Gastroesophageal sphincter (tissue), 4 donors: ENCODE data around the gene CYP46A1. TPM values are rescaled to one million over a fixed set of nuclear protein-coding genes. Genes with fewer than 3 reads are reported as not detected.

Experiments
- ATAC-seq: fragments of 150-250 bp; one replicate; pipeline ENCODE4 v1.9.1; 2016; ENCODE audit warnings: mild to moderate bottlenecking, moderate library complexity
- H3K27ac ChIP-seq, 4 donors: fragments of 200-600 bp; sonication (generic) in 3 of 4; 1 replicate in 3 of 4; 2 replicates in 1 of 4; pipeline ENCODE4 v1.5.1; 2016 to 2019
- H3K27me3 ChIP-seq: fragments of 200-600 bp; sonication (generic); one replicate; pipeline ENCODE4 v1.5.1; 2019
- H3K36me3 ChIP-seq, 2 donors: fragments of 200-600 bp; sonication (generic); one replicate each; pipeline ENCODE4 v1.5.1; 2019; ENCODE audit warnings: control low read depth in 1 of 2
- H3K4me1 ChIP-seq, 3 donors: fragments of 200-600 bp; sonication (generic); 1 replicate in 2 of 3; 2 replicates in 1 of 3; pipeline ENCODE4 v1.5.1; 2016 to 2019; ENCODE audit warnings: control low read depth in 2 of 3
- H3K4me3 ChIP-seq, 2 donors: fragments of 200-600 bp; sonication (generic); one replicate each; pipeline ENCODE4 v1.5.1; 2019; ENCODE audit warnings: mild to moderate bottlenecking in 1 of 2, moderate library complexity in 1 of 2
- H3K9me3 ChIP-seq, 3 donors: fragments of 200-600 bp; sonication (generic); one replicate each; pipeline ENCODE4 v1.5.1; 2017 to 2019; ENCODE audit warnings: control low read depth in 2 of 3
- EP300 ChIP-seq: sonication (generic); formaldehyde crosslinking; IDR thresholded peaks from one replicate; pipeline ENCODE4 v1.6.1; 2017; ENCODE audit warnings: antibody characterized with exemption, mild to moderate bottlenecking
- POLR2A ChIP-seq, 2 donors: fragments of 450-650 bp; IDR thresholded peaks; one replicate each; pipeline ENCODE4 v1.6.1; 2017; ENCODE audit warnings: antibody characterized with exemption in 2 of 2, mild to moderate bottlenecking in 2 of 2, moderate library complexity in 1 of 2
- POLR2AphosphoS5 ChIP-seq: sonication (generic); formaldehyde crosslinking; IDR thresholded peaks from one replicate; pipeline ENCODE4 v1.6.1; 2017; ENCODE audit warnings: antibody characterized with exemption
- WGBS, 2 donors: methylation state at CpG; one replicate each; pipeline ENCODE4 v1.1.5; 2018; ENCODE audit warnings: low coverage in 1 of 2; 5-methylcytosine and 5-hydroxymethylcytosine counted together
- total RNA-seq, 4 donors: library from RNA; depleted of rRNA; stranded (reverse); fragments of >200 nt; gene quantifications; one replicate each; pipeline ENCODE4 v1.1.0, GENCODE V29; 2016
- TF ChIP-seq, protein P1 (sequence below), 4 experiments: fragments of 200-600 bp in 2 of 4; fragments of 450-650 bp in 2 of 4; sonication (generic) in 1 of 4; IDR thresholded peaks; one replicate each; pipeline ENCODE4 v1.5.1; 2017 to 2019; ENCODE audit warnings: antibody characterized with exemption in 4 of 4, mild to moderate bottlenecking in 2 of 4, moderate library complexity in 2 of 4

Gene CYP46A1
- total RNA-seq, 4 donors from 2014 or later, result 0.78 to 1.4 (median 0.94) TPM; not detected in 1

DNA sequence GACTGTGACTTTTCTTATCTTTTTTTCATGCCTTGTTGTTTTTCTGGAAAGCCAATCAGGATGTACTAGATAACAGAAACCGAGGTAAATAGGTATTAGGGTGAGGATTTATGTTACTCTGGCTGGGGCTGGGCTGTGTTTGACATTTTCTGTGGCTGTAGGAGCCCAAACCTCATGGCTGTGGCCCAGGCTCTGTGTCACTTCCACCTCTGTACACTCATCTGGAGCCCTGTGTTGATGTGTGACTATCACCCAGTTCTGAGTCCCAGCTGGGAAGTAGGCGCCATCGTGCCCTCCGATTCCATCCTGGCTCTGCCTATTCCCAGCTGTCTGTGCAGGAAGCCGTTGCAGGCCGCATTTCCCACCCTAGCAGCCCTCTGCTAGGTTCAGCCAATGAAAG, 40.8 kb upstream of the CYP46A1 start:
- Histone ChIP-seq H3K36me3 (no peaks in the 10 kb centered on the region), H3K27ac (no peak overlapping the region), H3K4me1 (peaks cover 0 to 28% (median 11%) of the 10 kb centered on the region in 3 donors), H3K27me3 (peaks cover 17% of the 10 kb centered on the region), H3K4me3 (no peak overlapping the region), H3K9me3 (no peaks in the 10 kb centered on the region)
- WGBS, 2 donors, result 67 to 88% methylated on average over 1 of the region's 6 CpGs
- no peak for TF ChIP-seq POLR2AphosphoS5
- TF ChIP-seq, protein P1, sequence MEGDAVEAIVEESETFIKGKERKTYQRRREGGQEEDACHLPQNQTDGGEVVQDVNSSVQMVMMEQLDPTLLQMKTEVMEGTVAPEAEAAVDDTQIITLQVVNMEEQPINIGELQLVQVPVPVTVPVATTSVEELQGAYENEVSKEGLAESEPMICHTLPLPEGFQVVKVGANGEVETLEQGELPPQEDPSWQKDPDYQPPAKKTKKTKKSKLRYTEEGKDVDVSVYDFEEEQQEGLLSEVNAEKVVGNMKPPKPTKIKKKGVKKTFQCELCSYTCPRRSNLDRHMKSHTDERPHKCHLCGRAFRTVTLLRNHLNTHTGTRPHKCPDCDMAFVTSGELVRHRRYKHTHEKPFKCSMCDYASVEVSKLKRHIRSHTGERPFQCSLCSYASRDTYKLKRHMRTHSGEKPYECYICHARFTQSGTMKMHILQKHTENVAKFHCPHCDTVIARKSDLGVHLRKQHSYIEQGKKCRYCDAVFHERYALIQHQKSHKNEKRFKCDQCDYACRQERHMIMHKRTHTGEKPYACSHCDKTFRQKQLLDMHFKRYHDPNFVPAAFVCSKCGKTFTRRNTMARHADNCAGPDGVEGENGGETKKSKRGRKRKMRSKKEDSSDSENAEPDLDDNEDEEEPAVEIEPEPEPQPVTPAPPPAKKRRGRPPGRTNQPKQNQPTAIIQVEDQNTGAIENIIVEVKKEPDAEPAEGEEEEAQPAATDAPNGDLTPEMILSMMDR (IDR thresholded peaks at IDR 0.05), result no peak
- TF ChIP-seq POLR2A (IDR thresholded peaks at IDR 0.05), result no peak
- no peak for TF ChIP-seq EP300
- ATAC-seq, result no peak

DNA sequence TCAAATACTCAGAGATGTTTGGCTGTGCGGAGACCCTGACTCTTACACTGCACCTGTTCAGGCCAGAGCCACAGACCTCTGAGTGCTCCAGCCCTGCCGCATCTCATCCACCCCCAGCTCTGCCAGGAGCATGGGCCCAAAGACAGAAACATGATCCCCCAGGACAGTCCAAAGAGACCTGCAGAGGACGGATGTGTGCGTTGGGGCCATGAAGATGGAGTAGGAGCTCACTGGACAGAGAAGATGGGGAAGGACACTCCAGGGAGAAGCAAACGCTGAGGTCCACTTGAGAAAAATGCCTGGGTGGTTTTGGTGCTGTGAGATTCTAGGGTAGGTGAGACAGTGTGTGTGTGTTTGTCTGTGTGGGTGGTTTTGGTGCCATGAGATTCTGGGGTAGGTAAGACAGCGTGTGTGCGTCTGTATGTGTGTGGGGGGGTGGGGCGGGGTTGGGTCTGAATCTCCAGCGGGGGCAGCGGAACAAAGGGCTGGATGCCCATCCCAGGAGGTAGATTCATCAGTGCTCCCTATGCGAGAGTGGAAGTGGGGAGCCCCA, 40.0 kb upstream of the CYP46A1 start:
- WGBS, 2 donors, result 92 to 100% methylated on average over 1 to 3 of the region's 11 CpGs
- Histone ChIP-seq H3K4me3 (peak overlapping the region in 1 of 2 donors; percentile 64), H3K4me1 (peaks cover 0 to 28% (median 11%) of the 10 kb centered on the region in 3 donors), H3K9me3 (no peaks in the 10 kb centered on the region), H3K27ac (no peak overlapping the region), H3K27me3 (peaks cover 17% of the 10 kb centered on the region), H3K36me3 (no peaks in the 10 kb centered on the region)
- no peak for ATAC-seq
- no peak for TF ChIP-seq POLR2AphosphoS5
- TF ChIP-seq, protein P1 (IDR thresholded peaks at IDR 0.05), result no peak
- TF ChIP-seq POLR2A (IDR thresholded peaks at IDR 0.05), result no peak
- TF ChIP-seq EP300, result no peak

GRCh38 chr14:99644723-99645544, 39.2 kb upstream of the CYP46A1 start, which contains the start of gene HHIPL1:
HHIPL1 (plus strand) TSS chr14:99645129; CDS start chr14:99645208, 79 bp downstream.
- peak; percentile 67 for ATAC-seq
- H3K27me3 ChIP-seq, result peaks cover 17% of the 10 kb centered on the region
- no peaks in the 10 kb centered on the region for H3K36me3 ChIP-seq
- WGBS, 2 donors, result 2% methylated on average over 7 of the region's 91 CpGs; no CpG with 5 or more reads in 1 of the 2 donors
- peaks cover 0 to 28% (median 11%) of the 10 kb centered on the region in 3 donors for H3K4me1 ChIP-seq
- peak within 1 kb of the TSS in 3 of 4 donors; percentile 25 to 75 (median 58) for H3K27ac ChIP-seq
- TF ChIP-seq EP300, result no peak
- TF ChIP-seq, protein P1 (IDR thresholded peaks at IDR 0.05), result peak in 2 of 4 experiments; percentile 11 to 21
- TF ChIP-seq POLR2A (IDR thresholded peaks at IDR 0.05), result peak; percentile 21 to 27
- no peaks in the 10 kb centered on the region for H3K9me3 ChIP-seq
- peak within 1 kb of the TSS; percentile 49 to 64 for H3K4me3 ChIP-seq

GRCh38 chr14:99645545-99646505, 38.3 kb upstream of the CYP46A1 start:
- Histone ChIP-seq H3K27ac (peak overlapping the region in 2 of 4 donors; percentile 58 to 75), H3K27me3 (peaks cover 17% of the 10 kb centered on the region), H3K9me3 (no peaks in the 10 kb centered on the region), H3K36me3 (no peaks in the 10 kb centered on the region), H3K4me3 (peak overlapping the region; percentile 49 to 64), H3K4me1 (peaks cover 0 to 28% (median 11%) of the 10 kb centered on the region in 3 donors)
- TF ChIP-seq POLR2A (IDR thresholded peaks at IDR 0.05) (no peak), EP300 (no peak), POLR2AphosphoS5 (no peak)
- TF ChIP-seq, protein P1 (IDR thresholded peaks at IDR 0.05), result no peak
- no peak for ATAC-seq
- WGBS, 2 donors, result 20% methylated on average over 2 of the region's 32 CpGs; no CpG with 5 or more reads in 1 of the 2 donors
